Kidney (tissue), 14 donors: ENCODE data around the gene MICB. TPM values are rescaled to one million over a fixed set of nuclear protein-coding genes. Genes with fewer than 3 reads are reported as not detected.

Source experiments
- DNase-seq, 5 donors: peaks; one replicate each; pipeline ENCODE4 v3.0.0-alpha.2; 2013 to 2020
- FAIRE-seq: peaks from 2 replicates; lab custom pipeline; 2012; peaks lifted over from hg19 to GRCh38; lab: Jason Lieb, UNC
- H3K27ac ChIP-seq, 2 donors: one replicate each; pipeline ENCODE4 v1.7.0; 2013; ENCODE audit warnings: low read depth in 2 of 2, low read length in 2 of 2, inconsistent platforms in 1 of 2
- H3K27me3 ChIP-seq: one replicate; pipeline ENCODE4 v1.7.1; 2013; ENCODE audit warnings: low read length, inconsistent platforms; ENCODE audit not compliant: control insufficient read depth, insufficient read depth
- H3K36me3 ChIP-seq, 3 donors: one replicate each; pipeline versions ENCODE4 v1.7.0 to v1.7.1; 2013; ENCODE audit warnings: low read length in 3 of 3, control low read depth in 1 of 3, inconsistent platforms in 1 of 3; ENCODE audit not compliant: insufficient read depth in 3 of 3, control insufficient read depth in 2 of 3
- H3K4me1 ChIP-seq, 3 donors: one replicate each; pipeline versions ENCODE4 v1.7.0 to v1.7.1; 2013; ENCODE audit warnings: low read length in 3 of 3, inconsistent platforms in 1 of 3, low read depth in 1 of 3; ENCODE audit not compliant: control insufficient read depth in 2 of 3, insufficient read depth in 2 of 3
- H3K4me3 ChIP-seq, 3 donors: one replicate each; pipeline versions ENCODE4 v1.7.0 to v1.8.1; 2013; ENCODE audit warnings: low read length in 3 of 3, control low read depth in 1 of 3, inconsistent platforms in 1 of 3
- H3K9ac ChIP-seq, 3 donors: one replicate each; pipeline versions ENCODE4 v1.7.0 to v1.7.1; 2013; ENCODE audit warnings: low read length in 3 of 3, control low read depth in 1 of 3, inconsistent platforms in 1 of 3
- H3K9me3 ChIP-seq, 3 donors: one replicate each; pipeline versions ENCODE4 v1.7.0 to v1.7.1; 2013; ENCODE audit warnings: low read length in 3 of 3, control low read depth in 1 of 3, inconsistent platforms in 1 of 3; ENCODE audit not compliant: control insufficient read depth in 2 of 3, insufficient read depth in 1 of 3
- CTCF ChIP-seq: IDR thresholded peaks from 3 replicates; pipeline ENCODE4 v1.5.1; 2012; ENCODE audit warnings: mild to moderate bottlenecking, moderate library complexity, borderline replicate concordance; ENCODE audit not compliant: insufficient read depth; ENCODE audit errors: extremely low read depth
- intact Hi-C: fragments of 100-400 bp; cut with DNase I; formaldehyde crosslinking; loops from one replicate; pipeline ENCODE4 v1.11.1; 2022
- polyA plus RNA-seq: library from polyadenylated mRNA; stranded (reverse); fragments of 350-450 nt; fragmentation: Illumina TruSeq; extraction: RNeasy Lipid Tissue Mini Kit (QIAGEN cat#74804); gene quantifications from one replicate; pipeline ENCODE4 v1.2.3, GENCODE V29; 2014; ENCODE audit warnings: low read depth, low replicate concordance; ENCODE audit not compliant: insufficient read depth
- total RNA-seq: library from RNA; stranded (reverse); fragmentation: NEBNext Ultra II Directional; extraction: Animal tissue kit (Norgen Biotek cat#: 25700); gene quantifications from one replicate; pipeline ENCODE4 v1.2.1, GENCODE V29; 2021
- donor health status: control.
- donor health status: control.
- donor health status: control.
- donor health status: control.
- donor health status: control.
- donor health status: DM: yes; HTN: yes; CAD: no.
- donor health status: Normal renal cell carcinoma (clear cell type).

Gene MICB
- total and polyA plus RNA-seq, 2 donors from 2014 or later, result 1.5 to 5.7 TPM

GRCh38 chr6:31559606-31559957 lies 61.6 kb downstream of the MICB start:
- FAIRE-seq, result no peak
- Histone ChIP-seq H3K9ac (peak overlapping the region in 1 of 3 donors; percentile 31), H3K27ac (peak overlapping the region; percentile 9 to 51), H3K4me3 (no peak overlapping the region), H3K4me1 (peaks cover 0 to 18% (median 0%) of the 10 kb centered on the region in 3 donors), H3K36me3 (peaks cover 0 to 24% (median 9%) of the 10 kb centered on the region in 3 donors), H3K9me3 (no peaks in the 10 kb centered on the region), H3K27me3 (no peaks in the 10 kb centered on the region)
- no peak for TF ChIP-seq CTCF
- DNase-seq, result no peak
- intact Hi-C loops, result no loop called here

- Histone ChIP-seq H3K36me3 (peaks cover 0 to 24% (median 9%) of the 10 kb centered on the region in 3 donors), H3K27me3 (no peaks in the 10 kb centered on the region), H3K4me3 (no peak overlapping the region), H3K27ac (peak overlapping the region; percentile 9 to 51), H3K9me3 (no peaks in the 10 kb centered on the region), H3K9ac (peak overlapping the region in 1 of 3 donors; percentile 31), H3K4me1 (peaks cover 0 to 18% (median 0%) of the 10 kb centered on the region in 3 donors)
- no peak for FAIRE-seq
- peak in 2 of 5 donors; percentile 65 to 89 for DNase-seq
- intact Hi-C loops, result no loop called here
- TF ChIP-seq CTCF, result no peak
Observed at GRCh38 chr6:31559958-31560696, 62.2 kb downstream of the MICB start.

GRCh38 chr6:31560697-31561058 lies 62.7 kb downstream of the MICB start:
- TF ChIP-seq CTCF, result no peak
- DNase-seq (no peak), FAIRE-seq (no peak)
- no peaks in the 10 kb centered on the region for H3K27me3 ChIP-seq
- H3K4me3 ChIP-seq, result no peak overlapping the region
- peaks cover 0 to 24% (median 9%) of the 10 kb centered on the region in 3 donors for H3K36me3 ChIP-seq
- no peak overlapping the region for H3K9ac ChIP-seq
- intact Hi-C loops, result no loop called here
- H3K4me1 ChIP-seq, result peaks cover 0 to 18% (median 0%) of the 10 kb centered on the region in 3 donors
- no peaks in the 10 kb centered on the region for H3K9me3 ChIP-seq
- H3K27ac ChIP-seq, result peak overlapping the region in 1 of 2 donors; percentile 24

Other genes starting within 250 kb of the MICB start
- gene HLA-C, start 226.1 kb upstream of the MICB start, total RNA-seq, result 901 TPM
- gene HLA-C, start 226.1 kb upstream of the MICB start, polyA plus RNA-seq, result 433 TPM
- gene HLA-B, start 141.0 kb upstream of the MICB start, total RNA-seq, result 1,532 TPM
- 1,348 TPM for gene HLA-B, start 141.0 kb upstream of the MICB start, polyA plus RNA-seq
- 27.5 TPM for gene MICA, start 94.5 kb upstream of the MICB start, total RNA-seq
- 34.7 TPM for gene MICA, start 94.5 kb upstream of the MICB start, polyA plus RNA-seq
- gene MCCD1, start 30.8 kb downstream of the MICB start, total RNA-seq, result 3.5 TPM
- 325 TPM for gene MCCD1, start 30.8 kb downstream of the MICB start, polyA plus RNA-seq
- gene DDX39B, start 43.9 kb downstream of the MICB start, total RNA-seq, result 295 TPM
- 183 TPM for gene DDX39B, start 43.9 kb downstream of the MICB start, polyA plus RNA-seq
- gene ATP6V1G2, start 48.5 kb downstream of the MICB start, total RNA-seq, result 1.2 TPM
- 6.0 TPM for gene ATP6V1G2, start 48.5 kb downstream of the MICB start, polyA plus RNA-seq
- gene NFKBIL1, start 49.5 kb downstream of the MICB start, total RNA-seq, result 20.0 TPM
- 28.2 TPM for gene NFKBIL1, start 49.5 kb downstream of the MICB start, polyA plus RNA-seq
- 0.35 TPM for gene LTA, start 74.1 kb downstream of the MICB start, total RNA-seq
- gene LTA, start 74.1 kb downstream of the MICB start, polyA plus RNA-seq, result not detected
- 5.4 TPM for gene TNF, start 77.4 kb downstream of the MICB start, total RNA-seq
- 0.69 TPM for gene TNF, start 77.4 kb downstream of the MICB start, polyA plus RNA-seq
- 18.5 TPM for gene LTB, start 84.3 kb downstream of the MICB start, total RNA-seq
- gene LTB, start 84.3 kb downstream of the MICB start, polyA plus RNA-seq, result 6.6 TPM
- 31.5 TPM for gene LST1, start 88.1 kb downstream of the MICB start, total RNA-seq
- gene LST1, start 88.1 kb downstream of the MICB start, polyA plus RNA-seq, result 14.8 TPM
- gene NCR3, start 94.9 kb downstream of the MICB start, total RNA-seq, result 0.82 TPM
- gene NCR3, start 94.9 kb downstream of the MICB start, polyA plus RNA-seq, result not detected
- gene AIF1, start 117.1 kb downstream of the MICB start, total RNA-seq, result 44.1 TPM
- 121 TPM for gene AIF1, start 117.1 kb downstream of the MICB start, polyA plus RNA-seq
- gene PRRC2A, start 122.6 kb downstream of the MICB start, total RNA-seq, result 159 TPM
- 84.6 TPM for gene PRRC2A, start 122.6 kb downstream of the MICB start, polyA plus RNA-seq
- 232 TPM for gene BAG6, start 154.5 kb downstream of the MICB start, total RNA-seq
- gene BAG6, start 154.5 kb downstream of the MICB start, polyA plus RNA-seq, result 215 TPM
- gene APOM, start 157.7 kb downstream of the MICB start, total RNA-seq, result 4.6 TPM
- gene APOM, start 157.7 kb downstream of the MICB start, polyA plus RNA-seq, result 154 TPM
- gene C6orf47, start 162.6 kb downstream of the MICB start, total RNA-seq, result 26.5 TPM
- 25.5 TPM for gene C6orf47, start 162.6 kb downstream of the MICB start, polyA plus RNA-seq
- gene GPANK1, start 166.9 kb downstream of the MICB start, total RNA-seq, result 17.7 TPM
- 28.6 TPM for gene GPANK1, start 166.9 kb downstream of the MICB start, polyA plus RNA-seq
- 130 TPM for gene CSNK2B, start 167.9 kb downstream of the MICB start, total RNA-seq
- gene CSNK2B, start 167.9 kb downstream of the MICB start, polyA plus RNA-seq, result 270 TPM
- gene LY6G5B, start 171.8 kb downstream of the MICB start, total RNA-seq, result 15.1 TPM
- gene LY6G5B, start 171.8 kb downstream of the MICB start, polyA plus RNA-seq, result 2.5 TPM
- gene LY6G5C, start 182.9 kb downstream of the MICB start, total RNA-seq, result 2.5 TPM
- 4.6 TPM for gene LY6G5C, start 182.9 kb downstream of the MICB start, polyA plus RNA-seq
- 48.7 TPM for gene ABHD16A, start 205.2 kb downstream of the MICB start, total RNA-seq
- gene ABHD16A, start 205.2 kb downstream of the MICB start, polyA plus RNA-seq, result 50.2 TPM
- gene LY6G6F, start 208.7 kb downstream of the MICB start, total RNA-seq, result not detected
- gene LY6G6F, start 208.7 kb downstream of the MICB start, polyA plus RNA-seq, result not detected
- gene LY6G6D, start 217.2 kb downstream of the MICB start, total RNA-seq, result not detected
- not detected for gene LY6G6D, start 217.2 kb downstream of the MICB start, polyA plus RNA-seq
- gene LY6G6C, start 223.6 kb downstream of the MICB start, total RNA-seq, result not detected
- gene LY6G6C, start 223.6 kb downstream of the MICB start, polyA plus RNA-seq, result not detected
- gene MPIG6B, start 225.2 kb downstream of the MICB start, total RNA-seq, result 0.60 TPM
- not detected for gene MPIG6B, start 225.2 kb downstream of the MICB start, polyA plus RNA-seq
- gene DDAH2, start 231.2 kb downstream of the MICB start, total RNA-seq, result 98.9 TPM
- 147 TPM for gene DDAH2, start 231.2 kb downstream of the MICB start, polyA plus RNA-seq
- 456 TPM for gene CLIC1, start 238.4 kb downstream of the MICB start, total RNA-seq
- 489 TPM for gene CLIC1, start 238.4 kb downstream of the MICB start, polyA plus RNA-seq
- 23.7 TPM for gene MSH5, start 241.9 kb downstream of the MICB start, total RNA-seq
- gene MSH5, start 241.9 kb downstream of the MICB start, polyA plus RNA-seq, result 14.4 TPM